Body of pancreas (tissue), 4 donors: ENCODE data around the gene ELL.

Experiments used
- CTCF ChIP-seq, 7 experiments: fragments of 450-650 bp in 4 of 7; fragments of 200-600 bp in 3 of 7; sonication (generic) in 3 of 7; IDR thresholded peaks; one replicate each; pipeline ENCODE4 v1.5.1; 2016 to 2019; ENCODE audit warnings: antibody characterized with exemption in 7 of 7
- POLR2A ChIP-seq, 3 donors: fragments of 450-650 bp; IDR thresholded peaks; one replicate each; pipeline ENCODE4 v1.6.1; 2016; ENCODE audit warnings: antibody characterized with exemption in 3 of 3, mild to moderate bottlenecking in 2 of 3

GRCh38 chr19:18489627-18490184 is 32.2 kb downstream of the ELL start:
- TF ChIP-seq CTCF (IDR thresholded peaks at IDR 0.05) (no peak), POLR2A (IDR thresholded peaks at IDR 0.05) (no peak)
